Trophoblast cell (in vitro differentiated cells and primary cell): ENCODE data around the gene LETMD1.
"Not testable (repeated sequence)": the region's sequence is repeated elsewhere in the genome, so short reads cannot be mapped to it uniquely, and the experiment has no call there.

Experiments
- DNase-seq, 2 donors: peaks; one replicate each; pipeline ENCODE4 v3.0.0-alpha.2; 2016
- H2AFZ ChIP-seq: 2 replicates; pipeline ENCODE4 v1.6.1; 2013; ENCODE audit warnings: low read length, moderate library complexity, mild to moderate bottlenecking; ENCODE audit not compliant: insufficient read depth, poor library complexity
- H2AK5ac ChIP-seq: 2 replicates; pipeline ENCODE4 v1.6.1; 2013; ENCODE audit warnings: mild to moderate bottlenecking, low read length
- H2BK120ac ChIP-seq: 2 replicates; pipeline ENCODE4 v1.6.1; 2013; ENCODE audit warnings: low read length, mild to moderate bottlenecking, moderate library complexity; ENCODE audit not compliant: insufficient read depth, poor library complexity
- H2BK12ac ChIP-seq: 2 replicates; pipeline ENCODE4 v1.6.1; 2013; ENCODE audit warnings: mild to moderate bottlenecking, low read length, moderate library complexity
- H2BK5ac ChIP-seq: 2 replicates; pipeline ENCODE4 v1.6.1; 2013; ENCODE audit warnings: low read length, low read depth, moderate library complexity, mild to moderate bottlenecking; ENCODE audit not compliant: poor library complexity
- H3K14ac ChIP-seq: 2 replicates; pipeline ENCODE4 v1.6.1; 2013; ENCODE audit warnings: mild to moderate bottlenecking, low read length
- H3K18ac ChIP-seq: 2 replicates; pipeline ENCODE4 v1.6.1; 2013; ENCODE audit warnings: mild to moderate bottlenecking, low read length
- H3K23ac ChIP-seq: 2 replicates; pipeline ENCODE4 v1.6.1; 2013; ENCODE audit warnings: low read length
- H3K27ac ChIP-seq: 2 replicates; pipeline ENCODE4 v1.5.1; 2013; ENCODE audit warnings: low read depth, mild to moderate bottlenecking, inconsistent platforms, low read length, moderate library complexity
- H3K27me3 ChIP-seq: 2 replicates; pipeline ENCODE4 v1.6.1; 2013; ENCODE audit warnings: inconsistent platforms, mild to moderate bottlenecking, low read length, moderate library complexity; ENCODE audit not compliant: insufficient read depth
- H3K36me3 ChIP-seq, 2 experiments: 1 replicate in 1 of 2; 2 replicates in 1 of 2; pipeline ENCODE4 v1.6.1; 2013; ENCODE audit warnings: low read length in 2 of 2, mild to moderate bottlenecking in 2 of 2, moderate library complexity in 1 of 2; ENCODE audit not compliant: insufficient read depth in 2 of 2, control insufficient read depth in 1 of 2
- H3K4ac ChIP-seq: 2 replicates; pipeline ENCODE4 v1.6.1; 2013; ENCODE audit warnings: low read depth, mild to moderate bottlenecking, low read length, moderate library complexity
- H3K4me1 ChIP-seq, 2 experiments: 1 replicate in 1 of 2; 2 replicates in 1 of 2; pipeline ENCODE4 v1.6.1; 2013; ENCODE audit warnings: low read length in 2 of 2, mild to moderate bottlenecking in 2 of 2, moderate library complexity in 1 of 2; ENCODE audit not compliant: insufficient read depth in 2 of 2, control insufficient read depth in 1 of 2
- H3K4me2 ChIP-seq: 2 replicates; pipeline ENCODE4 v1.6.1; 2013; ENCODE audit warnings: inconsistent platforms, mild to moderate bottlenecking, low read length, moderate library complexity
- H3K4me3 ChIP-seq: 2 replicates; pipeline ENCODE4 v1.5.1; 2013; ENCODE audit warnings: mild to moderate bottlenecking, low read depth, low read length, inconsistent platforms
- H3K79me1 ChIP-seq: one replicate; pipeline ENCODE4 v1.6.1; 2013; ENCODE audit warnings: low read length
- H3K79me2 ChIP-seq: 2 replicates; pipeline ENCODE4 v1.6.1; 2013; ENCODE audit warnings: low read length, mild to moderate bottlenecking; ENCODE audit not compliant: control insufficient read depth, insufficient read depth, poor library complexity
- H3K9ac ChIP-seq: 2 replicates; pipeline ENCODE4 v1.6.1; 2013; ENCODE audit warnings: mild to moderate bottlenecking, low read length
- H3K9me3 ChIP-seq: 2 replicates; pipeline ENCODE4 v1.6.1; 2013; ENCODE audit warnings: low read depth, mild to moderate bottlenecking, control low read depth, inconsistent platforms, low read length; ENCODE audit not compliant: insufficient read depth
- H4K12ac ChIP-seq: 2 replicates; pipeline ENCODE4 v1.6.1; 2013; ENCODE audit warnings: low read depth, mild to moderate bottlenecking, low read length, moderate library complexity
- H4K8ac ChIP-seq: 2 replicates; pipeline ENCODE4 v1.6.1; 2013; ENCODE audit warnings: low read depth, mild to moderate bottlenecking, low read length, moderate library complexity
- H4K91ac ChIP-seq: one replicate; pipeline ENCODE4 v1.6.1; 2013; ENCODE audit warnings: low read depth, mild to moderate bottlenecking, low read length, moderate library complexity
- WGBS: extraction: QIAGEN DNeasy Blood & Tissue Kit; methylation state at CpG from one replicate; pipeline ENCODE4 v1.1.7; 2013; ENCODE audit warnings: missing lambda C conversion rate; ENCODE audit not compliant: insufficient read length, insufficient coverage; ENCODE audit errors: extremely low coverage; 5-methylcytosine and 5-hydroxymethylcytosine counted together

LETMD1 gene

GRCh38 chr12:51076236-51076930, 28.3 kb downstream of the LETMD1 start:
- no peak overlapping the region for H3K9ac ChIP-seq
- no peaks in the 10 kb centered on the region for H3K79me1 ChIP-seq
- H3K14ac ChIP-seq, result no peak overlapping the region
- peaks cover 4% of the 10 kb centered on the region for H3K79me2 ChIP-seq
- no peak overlapping the region for H4K91ac ChIP-seq
- H3K27ac ChIP-seq, result no peak overlapping the region
- no peak overlapping the region for H4K12ac ChIP-seq
- H3K4ac ChIP-seq, result peak overlapping the region; percentile 49
- no peaks in the 10 kb centered on the region for H3K9me3 ChIP-seq
- H2AFZ ChIP-seq, result no peak overlapping the region
- WGBS, result no CpG with 5 or more reads among the region's 10 CpGs
- H2BK120ac ChIP-seq, result no peak overlapping the region
- no peaks in the 10 kb centered on the region for H3K27me3 ChIP-seq
- DNase-seq, result peak in 1 of 2 donors; percentile 16
- H3K4me2 ChIP-seq, result no peak overlapping the region
- H3K4me3 ChIP-seq, result no peak overlapping the region
- no peak overlapping the region for H4K8ac ChIP-seq
- peaks cover 4 to 7% of the 10 kb centered on the region in 2 experiments for H3K4me1 ChIP-seq
- H2BK12ac ChIP-seq, result no peak overlapping the region
- no peak overlapping the region for H3K18ac ChIP-seq
- H3K36me3 ChIP-seq, result peaks cover 17 to 36% of the 10 kb centered on the region in 2 experiments
- no peak overlapping the region for H2BK5ac ChIP-seq
- H3K23ac ChIP-seq, result no peak overlapping the region
- H2AK5ac ChIP-seq, result no peak overlapping the region

- Histone ChIP-seq H3K18ac (no peak overlapping the region), H3K23ac (no peak overlapping the region), H3K4me3 (no peak overlapping the region), H3K9me3 (no peaks in the 10 kb centered on the region), H3K27me3 (no peaks in the 10 kb centered on the region), H3K79me1 (peaks cover 5% of the 10 kb centered on the region), H3K9ac (no peak overlapping the region), H3K14ac (no peak overlapping the region), H3K4me2 (no peak overlapping the region), H2BK5ac (no peak overlapping the region), H4K12ac (no peak overlapping the region), H3K27ac (peak overlapping the region; percentile 23), H2AFZ (no peak overlapping the region), H2BK120ac (no peak overlapping the region), H3K36me3 (peaks cover 14 to 24% of the 10 kb centered on the region in 2 experiments), H2AK5ac (no peak overlapping the region), H4K8ac (no peak overlapping the region), H3K4ac (no peak overlapping the region), H2BK12ac (no peak overlapping the region), H3K4me1 (peaks cover 11 to 12% of the 10 kb centered on the region in 2 experiments), H4K91ac (no peak overlapping the region), H3K79me2 (peaks cover 10% of the 10 kb centered on the region)
- WGBS, result no CpG with 5 or more reads among the region's 5 CpGs
- DNase-seq, result peak in 1 of 2 donors; percentile 56
Measured at GRCh38 chr12:51077930-51078329, 29.8 kb downstream of the LETMD1 start.

- Histone ChIP-seq H3K36me3 (peaks cover 12 to 19% of the 10 kb centered on the region in 2 experiments), H3K79me2 (peaks cover 14% of the 10 kb centered on the region), H3K4me1 (peaks cover 11 to 12% of the 10 kb centered on the region in 2 experiments)
- H4K8ac ChIP-seq, H3K79me1 ChIP-seq, H4K12ac ChIP-seq, H3K18ac ChIP-seq, DNase-seq, H4K91ac ChIP-seq, H2BK12ac ChIP-seq, H3K27ac ChIP-seq, H3K27me3 ChIP-seq, H3K9me3 ChIP-seq, H3K23ac ChIP-seq, H3K4me2 ChIP-seq, H2AFZ ChIP-seq, H3K14ac ChIP-seq, H3K4me3 ChIP-seq, H2BK120ac ChIP-seq, H3K4ac ChIP-seq, H2BK5ac ChIP-seq, H3K9ac ChIP-seq, H2AK5ac ChIP-seq: not testable (repeated sequence)
- no CpG with 5 or more reads among the region's 5 CpGs for WGBS
Measured at GRCh38 chr12:51078346-51078745, 30.2 kb downstream of the LETMD1 start.

- not testable (repeated sequence) for H2AK5ac ChIP-seq, H3K27ac ChIP-seq, H4K8ac ChIP-seq, DNase-seq, H3K18ac ChIP-seq, H3K4me2 ChIP-seq, H2BK12ac ChIP-seq, H2BK120ac ChIP-seq, H3K4me3 ChIP-seq, H3K9ac ChIP-seq, H3K14ac ChIP-seq, H4K91ac ChIP-seq, H2BK5ac ChIP-seq, H3K9me3 ChIP-seq, H4K12ac ChIP-seq, H3K27me3 ChIP-seq, H3K4ac ChIP-seq, H2AFZ ChIP-seq, H3K23ac ChIP-seq
- peaks cover 7 to 14% of the 10 kb centered on the region in 2 experiments for H3K36me3 ChIP-seq
- no CpG with 5 or more reads among the region's 6 CpGs for WGBS
- peaks cover 14% of the 10 kb centered on the region for H3K79me2 ChIP-seq
- H3K79me1 ChIP-seq, result peaks cover 10% of the 10 kb centered on the region
- H3K4me1 ChIP-seq, result peaks cover 11 to 12% of the 10 kb centered on the region in 2 experiments
Measured at GRCh38 chr12:51078866-51079265, 30.7 kb downstream of the LETMD1 start.
